CD4-positive, alpha-beta T cell treated with Interleukin-1 beta for 1 hour (primary cell): ENCODE results near the gene INSIG1.

ENCODE experiments used
- DNase-seq, 2 donors: peaks; one replicate each; pipeline ENCODE4 v3.0.0-alpha.2; 2020 to 2022

The INSIG1 gene

DNA sequence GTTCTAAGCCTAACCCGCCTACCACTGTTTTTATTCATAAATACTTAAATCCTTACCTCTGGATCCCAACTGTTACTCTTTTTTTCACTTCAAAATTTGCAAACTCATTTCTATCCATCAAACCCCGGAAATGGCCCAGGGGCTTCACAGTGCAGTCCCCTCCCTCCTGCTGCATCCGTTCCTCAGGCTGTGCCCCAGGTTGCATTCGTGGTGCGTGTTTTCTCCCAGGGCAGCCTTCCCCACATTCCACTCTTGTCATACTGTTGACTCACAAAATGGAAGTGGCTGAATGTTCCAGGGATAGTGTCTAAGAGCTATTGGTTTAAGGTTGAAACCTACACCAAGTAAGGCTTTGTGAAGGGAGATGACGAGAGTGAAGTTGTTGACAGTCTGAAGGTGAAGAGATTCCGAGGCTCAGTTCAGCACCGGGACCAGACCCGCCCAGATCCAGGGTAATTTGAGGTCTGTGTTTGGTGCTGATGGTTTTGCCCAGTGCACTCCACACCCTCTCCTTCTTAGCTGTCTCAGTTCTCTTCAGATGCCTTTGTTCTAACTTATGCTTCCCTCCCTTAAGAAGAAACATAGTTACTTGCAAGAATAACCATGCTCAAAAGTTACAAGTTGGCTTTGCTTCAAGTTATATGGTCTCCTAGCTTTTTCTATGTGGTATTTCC lies 7.7 kb downstream of the INSIG1 start:
- no peak for DNase-seq

DNA sequence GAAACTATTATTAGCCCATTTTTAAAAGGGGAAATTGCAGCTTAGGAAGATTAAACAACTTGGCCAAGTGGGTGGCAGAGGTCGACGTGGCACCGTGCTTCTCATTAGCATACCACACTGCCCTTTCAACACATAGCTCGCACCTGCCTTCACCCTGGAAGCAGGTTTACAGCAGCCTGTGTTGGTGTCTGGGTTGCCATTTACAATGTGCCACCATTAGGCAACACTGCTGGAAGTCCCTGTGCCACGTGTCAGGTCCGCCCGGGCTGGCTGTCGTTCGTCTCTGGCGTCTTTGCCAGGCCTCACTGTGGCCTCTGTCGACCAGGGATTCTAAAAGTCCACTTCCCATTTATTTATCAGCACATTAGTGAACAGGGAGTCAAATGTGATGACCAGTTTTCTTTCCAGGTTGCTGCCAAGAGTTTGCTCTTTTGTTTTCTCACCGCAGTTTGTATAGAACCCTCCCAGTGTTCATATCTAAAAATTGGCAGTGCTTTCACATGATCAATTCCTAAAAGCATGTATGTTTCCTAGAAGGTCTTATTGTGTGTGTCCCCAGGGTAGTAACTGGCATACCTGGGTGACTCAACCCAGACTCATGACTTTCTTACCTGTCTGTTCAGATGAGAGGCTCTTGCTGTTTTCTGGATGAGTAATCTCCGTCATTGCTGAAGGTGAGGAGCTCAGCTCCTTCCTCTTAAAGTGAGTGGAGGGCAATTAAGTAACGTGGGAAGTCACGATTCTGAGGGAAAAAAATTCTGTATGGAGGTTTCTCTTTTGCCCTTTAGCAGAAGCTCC lies 9.2 kb downstream of the INSIG1 start:
- DNase-seq: no peak

- DNase-seq: no peak
Measured at GRCh38 chr7:155308330-155309020, 10.8 kb downstream of the INSIG1 start.

GRCh38 chr7:155309021-155309338 lies 11.3 kb downstream of the INSIG1 start:
- DNase-seq: no peak

GRCh38 chr7:155310425-155311114 lies 12.9 kb downstream of the INSIG1 start:
- peak in 1 of 2 donors; percentile 16 for DNase-seq

DNA sequence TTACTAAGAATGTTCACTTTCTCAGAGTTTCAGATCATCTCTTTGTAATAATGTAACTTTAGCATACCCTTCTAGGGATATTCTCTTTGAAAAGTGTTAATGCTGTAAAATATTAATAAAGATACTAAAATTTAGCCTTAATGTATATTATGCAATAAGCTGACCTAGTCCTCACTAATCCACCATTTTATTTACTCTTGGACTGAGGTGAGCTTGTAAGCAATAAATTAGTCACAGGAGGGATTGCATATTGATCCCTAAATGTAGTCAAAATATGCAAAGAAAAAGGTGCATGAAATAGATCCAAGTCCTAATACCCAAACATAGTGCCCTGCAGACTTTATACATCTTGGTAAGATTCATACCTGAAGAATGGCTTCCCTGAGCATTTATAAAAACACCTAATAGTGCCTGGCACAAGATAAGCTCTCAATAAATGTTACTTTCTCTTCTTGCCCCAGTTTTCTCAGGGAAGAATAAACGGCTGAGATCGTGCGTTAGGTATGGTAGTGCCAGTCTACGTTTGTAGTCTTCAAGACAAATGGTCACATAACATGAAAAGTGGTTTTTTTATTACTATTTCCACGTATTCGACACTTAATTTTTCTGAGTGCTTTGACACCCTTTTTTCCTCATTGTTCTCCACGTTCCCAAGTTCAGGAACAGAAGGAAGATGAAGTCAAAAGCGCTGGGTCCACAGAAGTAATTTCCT lies 14.3 kb downstream of the INSIG1 start:
- DNase-seq: no peak

DNA sequence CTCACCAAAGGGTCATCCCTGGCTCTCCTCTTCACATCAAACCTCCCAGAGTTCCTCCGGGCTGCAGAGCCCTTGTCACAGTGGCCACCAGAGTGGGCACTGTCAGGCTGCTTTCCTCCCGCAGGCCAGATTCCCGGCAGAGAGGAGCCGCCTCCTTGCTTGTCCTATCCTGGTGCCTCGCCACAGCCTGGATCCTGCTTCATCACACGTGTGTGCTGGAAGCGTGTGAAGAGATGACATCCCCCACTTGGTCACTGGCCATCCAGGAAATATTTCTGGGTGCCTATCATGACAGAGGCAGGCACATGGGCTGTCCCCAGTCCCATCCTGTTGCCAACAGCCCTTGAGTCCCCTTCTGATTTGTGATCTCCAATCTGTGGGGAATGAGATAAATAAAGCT lies 15.0 kb downstream of the INSIG1 start:
- no peak for DNase-seq

- DNase-seq: no peak
Measured at GRCh38 chr7:155313096-155313495, 15.4 kb downstream of the INSIG1 start.

DNA sequence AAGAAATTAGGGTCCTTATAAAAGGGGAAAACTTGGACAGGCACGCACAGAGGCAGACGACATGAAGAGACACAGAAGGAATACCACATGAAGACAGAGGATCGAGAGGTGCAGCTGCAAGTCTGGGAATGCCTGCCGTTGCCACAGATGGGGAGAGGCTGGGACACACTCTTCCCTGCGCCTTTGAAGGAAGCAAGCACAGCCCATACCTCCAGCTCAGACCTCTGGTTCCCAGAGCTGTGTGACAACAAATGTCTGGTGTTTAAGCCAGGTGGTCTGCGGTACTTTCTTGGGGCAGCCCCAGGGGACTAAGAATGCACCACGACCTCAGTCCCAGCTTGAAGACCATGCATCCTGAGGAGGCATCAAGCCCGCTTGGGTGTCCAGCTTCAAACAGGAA lies 18.3 kb downstream of the INSIG1 start:
- DNase-seq: no peak

- no peak for DNase-seq
Measured at GRCh38 chr7:155316427-155317113, 18.9 kb downstream of the INSIG1 start.

- no peak for DNase-seq
Measured at GRCh38 chr7:155317114-155317434, 19.4 kb downstream of the INSIG1 start.

DNA sequence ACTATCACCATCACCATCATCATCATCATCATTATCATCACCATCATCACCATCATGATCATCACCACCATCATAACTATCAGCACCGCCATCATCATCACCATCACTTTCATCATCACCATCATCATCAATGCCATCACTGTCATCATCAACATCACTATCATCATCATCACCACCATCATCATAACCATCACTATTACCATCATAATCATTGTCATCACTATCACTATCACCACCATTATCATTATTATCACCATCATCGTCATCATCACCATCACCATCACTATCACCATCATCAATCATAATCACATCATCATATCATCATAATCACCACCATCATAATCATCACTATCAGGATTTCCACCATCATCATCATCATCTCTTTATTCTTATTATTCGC lies 20.6 kb downstream of the INSIG1 start:
- no peak for DNase-seq

DNA sequence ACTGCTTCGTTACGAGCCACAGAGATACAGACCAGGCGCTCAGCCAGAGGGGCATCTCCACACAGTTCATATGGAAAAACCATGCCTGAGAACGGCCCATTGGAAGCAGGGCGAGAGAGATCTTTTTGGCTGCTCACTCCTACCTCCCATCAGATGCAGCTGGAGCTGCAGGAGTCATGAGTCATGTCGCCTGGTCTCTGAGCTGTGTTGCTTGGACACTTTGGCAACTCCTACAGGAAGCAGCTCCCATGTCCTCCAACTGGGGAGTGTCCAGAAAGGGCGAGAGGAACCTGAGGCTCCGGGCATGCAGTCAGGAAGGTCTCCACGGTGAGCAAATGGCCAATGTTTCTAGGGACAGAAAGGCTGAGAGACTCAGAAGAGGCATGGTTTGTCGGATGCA lies 24.9 kb downstream of the INSIG1 start:
- DNase-seq: no peak

GRCh38 chr7:155323001-155323638 lies 25.4 kb downstream of the INSIG1 start:
- DNase-seq: no peak

GRCh38 chr7:155324012-155324917 lies 26.6 kb downstream of the INSIG1 start:
- DNase-seq: no peak

DNA sequence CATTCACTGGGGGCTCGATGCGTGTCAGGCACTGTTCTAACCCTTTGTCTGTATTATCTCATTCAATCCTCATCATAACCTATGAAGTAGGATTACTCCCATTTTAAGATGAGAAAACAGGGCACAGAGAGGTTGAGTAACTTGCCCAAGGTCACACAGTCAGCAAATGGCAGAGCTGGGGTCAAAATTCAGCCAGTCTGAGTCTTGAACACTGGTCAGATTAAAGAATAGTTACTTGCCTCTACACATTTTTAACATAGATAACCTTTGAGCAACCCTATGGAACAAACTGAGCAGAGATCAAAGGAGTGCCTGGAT lies 27.2 kb downstream of the INSIG1 start:
- DNase-seq: no peak

GRCh38 chr7:155326385-155326784 lies 28.7 kb downstream of the INSIG1 start:
- no peak for DNase-seq

- no peak for DNase-seq
Measured at GRCh38 chr7:155327590-155328320, 30.1 kb downstream of the INSIG1 start.

DNA sequence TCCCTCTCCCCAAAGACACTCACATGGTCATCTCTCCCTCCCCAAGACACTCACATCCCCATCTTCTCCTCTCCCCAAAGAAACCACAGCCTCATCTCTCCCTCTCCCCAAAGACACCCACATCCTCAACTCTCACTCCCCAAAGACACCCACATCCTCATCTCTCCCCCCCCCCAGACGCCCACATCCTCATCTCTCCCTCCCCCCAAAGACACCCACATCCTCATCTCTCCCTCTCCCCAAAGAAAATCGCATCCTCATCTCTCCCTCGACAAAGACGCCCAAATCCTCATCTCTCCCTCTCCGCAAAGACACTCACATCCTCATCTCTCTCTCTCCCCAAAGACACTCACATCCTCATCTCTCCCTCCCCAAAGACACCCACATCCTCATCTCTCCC lies 31.5 kb downstream of the INSIG1 start:
- DNase-seq: no peak

DNA sequence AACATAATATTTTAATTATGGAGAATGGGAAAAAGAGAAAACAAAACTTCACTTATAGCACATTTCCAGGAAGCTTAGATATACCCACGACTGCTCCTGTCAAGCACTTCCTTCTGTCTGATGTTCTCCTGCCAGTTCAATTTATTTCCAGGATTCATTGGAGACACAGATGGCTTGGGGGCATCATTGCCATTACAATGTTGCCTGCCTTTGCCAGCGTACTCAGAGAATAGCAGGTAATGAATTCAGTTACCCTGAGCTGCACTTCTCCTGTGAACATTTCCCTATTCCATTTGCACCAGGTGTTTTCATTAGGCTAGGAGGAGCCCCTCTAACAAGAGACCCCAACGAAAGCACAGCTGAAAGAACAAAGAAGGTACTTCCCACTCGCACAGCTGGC lies 33.7 kb downstream of the INSIG1 start:
- no peak for DNase-seq
